Lung (tissue), 12 donors: ENCODE data around the gene CACNA1H. TPM values are rescaled to one million over a fixed set of nuclear protein-coding genes. Genes with fewer than 3 reads are reported as not detected.

Source experiments
- ATAC-seq: fragments of 200-7000 bp; cut with Tn5 transposase; one replicate; pipeline ENCODE4 v1.9.1; 2020; ENCODE audit warnings: moderate number of reproducible peaks; ENCODE audit not compliant: insufficient read depth, low FRiP score
- DNase-seq, 3 donors: peaks; one replicate each; pipeline ENCODE4 v3.0.0-alpha.2; 2013 to 2017
- H3K27ac ChIP-seq, 2 donors: one replicate each; pipeline ENCODE4 v1.5.1; 2013; ENCODE audit warnings: mild to moderate bottlenecking in 2 of 2, moderate library complexity in 2 of 2, control low read depth in 1 of 2, inconsistent platforms in 1 of 2, low read depth in 1 of 2, low read length in 1 of 2
- H3K27me3 ChIP-seq, 3 donors: one replicate each; pipeline ENCODE4 v1.5.1; 2013; ENCODE audit warnings: low read length in 2 of 3; ENCODE audit not compliant: control insufficient read depth in 3 of 3, insufficient read depth in 3 of 3
- H3K36me3 ChIP-seq, 4 donors: one replicate each; pipeline ENCODE4 v1.5.1; 2013; ENCODE audit warnings: low read length in 4 of 4, mild to moderate bottlenecking in 1 of 4, moderate library complexity in 1 of 4; ENCODE audit not compliant: control insufficient read depth in 4 of 4, insufficient read depth in 4 of 4
- H3K4me1 ChIP-seq, 5 donors: one replicate each; pipeline ENCODE4 v1.5.1; 2013; ENCODE audit warnings: low read length in 5 of 5, mild to moderate bottlenecking in 2 of 5, moderate library complexity in 1 of 5; ENCODE audit not compliant: control insufficient read depth in 5 of 5, insufficient read depth in 5 of 5
- H3K4me3 ChIP-seq: one replicate; pipeline ENCODE4 v1.5.1; 2013; ENCODE audit warnings: mild to moderate bottlenecking, control low read depth, moderate library complexity
- H3K9ac ChIP-seq, 2 donors: one replicate each; pipeline ENCODE4 v1.5.1; 2013; ENCODE audit warnings: low read length in 2 of 2, control low read depth in 1 of 2; ENCODE audit not compliant: insufficient read depth in 1 of 2
- H3K9me3 ChIP-seq, 4 donors: one replicate each; pipeline ENCODE4 v1.5.1; 2013; ENCODE audit warnings: low read length in 3 of 4, mild to moderate bottlenecking in 1 of 4, moderate library complexity in 1 of 4; ENCODE audit not compliant: control insufficient read depth in 4 of 4, insufficient read depth in 3 of 4
- CTCF ChIP-seq: IDR thresholded peaks from 2 replicates; pipeline ENCODE4 v1.5.1; 2012; ENCODE audit warnings: mild to moderate bottlenecking; ENCODE audit errors: control extremely low read depth, extremely low read depth
- WGBS, 2 donors: extraction: QIAGEN DNeasy Blood & Tissue Kit; methylation state at CpG; one replicate each; pipeline ENCODE4 v1.1.7; 2013; 5-methylcytosine and 5-hydroxymethylcytosine counted together
- polyA plus RNA-seq, 2 donors: library from polyadenylated mRNA; stranded (reverse); fragments of 200-250 nt; gene quantifications; one replicate each; pipeline ENCODE4 v1.2.1, GENCODE V29; 2013
- total RNA-seq, 2 donors: library from RNA; depleted of rRNA in 1 of 2; stranded (reverse); fragments of >200 nt in 1 of 2; gene quantifications; one replicate each; pipeline ENCODE4 v1.2.1, GENCODE V29; 2014 to 2021
- donor health status: control.
- donor health status: control.
- donor health status: Bipolar disorder and iron deficiency.
- donor health status: healthy.
- donor health status: DM: yes; HTN: yes; CAD: no.

CACNA1H gene
- total and polyA plus RNA-seq, 4 donors, result 5.0 to 10.3 (median 6.7) TPM

GRCh38 chr16:1132431-1132830, 20.5 kb upstream of the CACNA1H start:
- TF ChIP-seq CTCF, result no peak
- Histone ChIP-seq H3K4me1 (no peaks in the 10 kb centered on the region), H3K27me3 (peaks cover 0 to 1% (median 0%) of the 10 kb centered on the region in 3 donors), H3K9me3 (peaks cover 0 to 6% (median 0%) of the 10 kb centered on the region in 4 donors), H3K27ac (no peak overlapping the region), H3K36me3 (no peaks in the 10 kb centered on the region), H3K4me3 (no peak overlapping the region), H3K9ac (no peak overlapping the region)
- no peak for ATAC-seq
- WGBS, 2 donors, result 62 to 71% methylated on average over 15 of the region's 15 CpGs
- DNase-seq, result no peak

- Histone ChIP-seq H3K4me1 (no peaks in the 10 kb centered on the region), H3K27me3 (no peaks in the 10 kb centered on the region), H3K36me3 (no peaks in the 10 kb centered on the region), H3K4me3 (no peak overlapping the region), H3K9ac (no peak overlapping the region), H3K9me3 (peaks cover 0 to 6% (median 0%) of the 10 kb centered on the region in 4 donors), H3K27ac (no peak overlapping the region)
- ATAC-seq (no peak), DNase-seq (no peak)
- TF ChIP-seq CTCF, result no peak
- WGBS, 2 donors, result 88 to 90% methylated on average over 18 of the region's 18 CpGs
Measured at GRCh38 chr16:1133271-1133670, 19.6 kb upstream of the CACNA1H start.

GRCh38 chr16:1133810-1134520, 18.9 kb upstream of the CACNA1H start:
- H3K9ac ChIP-seq, result no peak overlapping the region
- H3K4me3 ChIP-seq, result no peak overlapping the region
- 59 to 63% methylated on average over 28 to 30 of the region's 30 CpGs for WGBS, 2 donors
- no peaks in the 10 kb centered on the region for H3K36me3 ChIP-seq
- no peak for TF ChIP-seq CTCF
- H3K4me1 ChIP-seq, result no peaks in the 10 kb centered on the region
- DNase-seq (no peak), ATAC-seq (no peak)
- no peak overlapping the region for H3K27ac ChIP-seq
- H3K9me3 ChIP-seq, result peaks cover 0 to 6% (median 0%) of the 10 kb centered on the region in 4 donors
- no peaks in the 10 kb centered on the region for H3K27me3 ChIP-seq
